KOPT-K1 (cell line): Measurements from ENCODE around the gene TFF2.

Experiments used
- H3K27ac ChIP-seq: fragments of 200-600 bp; sonication (generic); 2 replicates; pipeline ENCODE4 v1.5.1; 2016; ENCODE audit warnings: antibody characterized with exemption, mild to moderate bottlenecking, low read depth, low read length; ENCODE audit not compliant: poor library complexity, severe bottlenecking
- H3K36me3 ChIP-seq: fragments of 200-600 bp; sonication (generic); 2 replicates; pipeline ENCODE4 v1.5.1; 2017; ENCODE audit warnings: antibody characterized with exemption, mild to moderate bottlenecking, low read length, moderate library complexity; ENCODE audit not compliant: insufficient read depth
- H3K9me3 ChIP-seq: fragments of 200-600 bp; sonication (generic); 2 replicates; pipeline ENCODE4 v1.5.1; 2017; ENCODE audit warnings: antibody characterized with exemption, low read length, mild to moderate bottlenecking; ENCODE audit not compliant: insufficient read depth, poor library complexity, severe bottlenecking

The TFF2 gene

DNA sequence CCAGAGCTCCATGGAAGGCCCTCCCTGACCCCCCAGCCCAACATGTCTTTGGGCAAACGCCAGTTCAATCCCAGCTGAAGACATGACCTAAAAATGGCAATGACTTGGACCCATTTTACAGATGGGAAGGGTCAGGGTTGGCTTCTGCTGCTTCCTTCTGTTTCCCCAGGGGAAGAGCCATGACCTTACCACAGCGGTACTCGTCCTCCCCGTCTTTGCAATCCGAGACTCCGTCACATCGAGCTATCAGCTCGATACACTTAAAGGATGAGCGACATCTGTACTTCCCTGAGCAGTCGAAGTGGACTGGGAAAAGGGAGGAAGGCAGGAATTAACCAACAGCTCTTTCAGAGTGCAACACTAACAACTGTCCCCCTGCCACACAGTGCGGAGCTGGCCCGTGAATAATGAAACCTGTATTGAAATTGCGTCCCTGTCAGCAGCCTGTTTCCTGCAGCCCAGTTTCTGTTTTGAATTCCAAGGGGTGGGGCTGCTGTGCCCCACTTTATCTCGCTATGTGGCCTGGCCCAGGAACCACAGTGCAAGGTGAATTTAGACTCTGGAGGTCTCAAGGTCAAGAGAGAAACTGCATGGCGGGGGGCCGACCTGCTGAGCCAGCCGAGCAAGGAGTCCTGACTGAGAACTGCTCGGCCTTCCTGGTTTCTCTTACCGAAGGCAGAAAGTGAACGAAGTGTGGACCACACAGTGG, 38.1 kb upstream of the TFF2 start:
- Histone ChIP-seq H3K9me3 (no peaks in the 10 kb centered on the region), H3K27ac (peak overlapping the region; percentile 51), H3K36me3 (no peaks in the 10 kb centered on the region)

DNA sequence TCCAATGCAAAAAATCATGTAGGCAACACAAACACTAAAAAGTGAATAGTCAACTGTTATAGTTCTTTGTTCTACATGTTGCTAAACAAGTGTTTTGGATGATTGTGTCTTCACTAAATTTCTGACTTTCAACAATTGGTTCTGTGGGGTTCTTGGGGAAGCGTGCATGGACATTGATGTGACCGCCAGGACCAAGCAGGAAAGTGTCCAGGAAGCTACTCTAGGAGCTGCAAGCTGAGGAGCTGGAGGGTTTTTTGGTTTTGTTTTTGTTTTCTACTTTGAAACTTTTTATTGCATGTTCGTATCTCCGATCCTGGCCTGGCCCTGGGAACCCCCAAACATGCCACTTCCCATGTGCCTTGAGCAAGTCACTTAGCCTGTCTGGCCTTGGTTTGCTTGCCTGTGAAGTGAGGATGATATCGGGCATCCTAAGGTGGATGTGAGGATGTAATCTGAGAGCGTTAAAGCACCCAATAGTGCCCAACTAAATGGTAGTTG, 37.1 kb upstream of the TFF2 start:
- Histone ChIP-seq H3K9me3 (no peaks in the 10 kb centered on the region), H3K36me3 (no peaks in the 10 kb centered on the region), H3K27ac (no peak overlapping the region)

DNA sequence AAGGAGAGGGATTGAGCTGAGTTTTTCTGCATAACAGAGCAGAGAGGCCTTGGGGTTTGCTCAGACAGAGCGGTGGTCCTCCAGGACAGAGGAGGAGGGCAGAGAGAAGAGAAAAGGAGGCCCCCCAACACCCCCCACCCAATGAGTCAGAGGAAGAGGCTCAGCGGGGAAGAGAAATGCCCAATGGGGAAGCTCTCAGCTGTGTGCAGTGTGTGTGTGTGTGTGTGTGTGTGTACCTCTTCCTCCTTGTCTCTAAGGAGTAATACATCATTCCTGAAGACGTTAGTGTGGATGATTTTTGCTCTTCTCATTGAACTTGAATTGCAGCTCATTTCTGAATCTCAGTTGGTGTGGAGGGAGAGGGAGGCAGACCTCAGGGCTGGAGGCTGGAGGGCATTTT, 36.4 kb upstream of the TFF2 start:
- Histone ChIP-seq H3K36me3 (no peaks in the 10 kb centered on the region), H3K27ac (peak overlapping the region; percentile 35), H3K9me3 (peaks cover 3% of the 10 kb centered on the region)

DNA sequence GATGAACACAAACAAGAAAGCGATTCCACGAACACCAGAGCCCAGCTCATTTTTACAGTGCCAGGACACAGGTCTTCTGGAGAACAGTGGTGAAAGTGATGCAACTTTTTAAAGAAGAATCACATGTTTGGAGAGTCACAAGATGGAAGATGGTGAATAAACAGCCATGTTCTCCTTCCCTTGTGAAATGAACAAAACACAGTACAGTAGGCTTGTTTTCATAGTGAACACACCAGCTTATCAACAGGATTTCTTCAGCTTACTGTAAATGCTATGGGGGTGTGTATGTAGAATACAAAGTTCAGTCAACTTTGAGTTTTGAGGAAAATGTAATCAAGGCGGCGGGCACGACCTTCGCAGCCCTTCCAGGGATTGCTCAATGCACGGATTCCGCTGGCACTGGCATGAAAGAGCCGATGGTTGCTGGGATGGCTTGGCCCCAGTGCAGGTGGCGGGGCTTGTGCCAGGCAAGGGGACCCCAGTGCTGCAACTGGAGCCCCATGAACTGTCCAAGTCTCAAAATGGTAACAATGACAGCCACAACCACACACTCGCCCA, 35.3 kb upstream of the TFF2 start:
- H3K27ac ChIP-seq: no peak overlapping the region
- H3K9me3 ChIP-seq: peaks cover 11% of the 10 kb centered on the region
- H3K36me3 ChIP-seq: no peaks in the 10 kb centered on the region

DNA sequence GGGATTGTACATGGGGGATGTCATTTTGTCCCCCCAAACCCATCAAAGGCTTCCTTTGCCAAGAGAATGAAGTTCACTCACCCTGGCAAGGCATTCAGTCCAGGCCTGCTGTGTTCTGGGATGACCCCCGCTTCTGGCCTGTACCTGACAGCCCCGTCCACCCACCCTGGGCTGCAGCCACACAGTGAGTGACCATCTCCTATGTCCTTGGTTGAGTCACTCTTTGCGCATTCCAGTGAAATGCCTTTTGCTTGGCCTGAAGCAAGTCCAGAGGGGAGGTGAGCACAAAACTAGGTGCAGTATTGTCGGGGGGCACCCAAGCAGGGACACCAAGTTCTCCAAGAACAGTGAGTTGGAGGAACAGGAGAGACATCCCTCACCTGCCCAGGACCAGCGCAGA, 34.8 kb upstream of the TFF2 start:
- H3K9me3 ChIP-seq: peaks cover 11% of the 10 kb centered on the region
- H3K36me3 ChIP-seq: no peaks in the 10 kb centered on the region
- H3K27ac ChIP-seq: no peak overlapping the region

DNA sequence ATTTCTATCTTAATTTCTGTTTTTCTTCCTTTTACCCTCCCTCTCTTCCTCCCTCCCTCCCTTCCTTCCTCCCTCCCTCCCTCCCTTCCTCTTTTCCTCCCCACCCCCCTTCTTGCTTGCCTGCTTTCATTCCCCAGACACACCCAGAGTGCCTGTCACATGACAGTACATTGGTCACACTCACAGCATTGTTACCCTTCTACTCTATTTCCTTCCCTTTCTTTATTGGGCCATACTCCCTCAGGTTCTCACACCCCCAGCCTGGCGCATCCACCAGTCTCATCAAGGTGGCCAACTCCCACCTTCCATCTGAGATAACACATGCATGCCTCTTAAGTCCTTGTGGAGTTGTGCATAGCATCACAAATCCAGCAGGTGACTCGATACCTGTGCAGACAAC, 34.2 kb upstream of the TFF2 start:
- Histone ChIP-seq H3K27ac (no peak overlapping the region), H3K36me3 (no peaks in the 10 kb centered on the region)

DNA sequence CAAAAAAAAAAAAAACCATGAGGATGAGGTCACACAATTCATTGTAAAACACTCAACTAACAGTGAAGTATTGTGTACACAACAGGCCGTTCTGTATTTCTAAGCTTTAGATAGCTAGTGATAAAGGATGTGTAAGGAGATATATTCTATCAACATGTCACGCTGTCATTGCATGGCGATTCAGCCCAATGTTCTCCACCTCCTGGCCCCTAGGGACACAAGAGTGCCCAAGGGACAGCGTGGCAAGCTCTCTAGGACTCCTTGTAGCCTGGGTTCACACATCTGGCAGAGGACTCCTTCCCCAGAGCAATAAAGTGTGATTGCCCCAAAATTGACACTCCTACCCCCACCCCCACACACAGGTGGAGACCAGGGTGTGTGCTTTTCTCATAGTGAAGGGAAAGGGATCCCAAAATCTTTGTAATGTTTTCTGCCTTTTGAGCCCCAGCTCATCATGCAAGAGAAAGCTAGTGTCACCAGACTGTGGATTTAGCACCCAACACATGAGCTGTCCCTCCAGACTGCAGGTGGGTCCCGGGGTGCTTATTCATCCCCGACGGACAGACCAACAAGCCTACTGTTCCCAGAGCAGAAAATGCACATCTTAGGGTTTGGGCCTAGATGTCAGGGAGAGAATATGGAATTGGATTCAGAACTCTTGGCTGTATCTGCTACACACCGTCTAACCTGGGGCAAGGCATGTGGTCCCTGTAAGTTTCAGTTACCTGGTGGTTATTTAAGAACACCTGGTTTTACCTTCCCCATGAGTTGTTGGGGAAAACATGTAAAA, 33.6 kb upstream of the TFF2 start:
- Histone ChIP-seq H3K9me3 (peaks cover 11% of the 10 kb centered on the region), H3K36me3 (no peaks in the 10 kb centered on the region), H3K27ac (peak overlapping the region; percentile 27)

More for the DNA sequence above, 34.2 kb upstream of the TFF2 start:
- peaks cover 11% of the 10 kb centered on the region for H3K9me3 ChIP-seq

DNA sequence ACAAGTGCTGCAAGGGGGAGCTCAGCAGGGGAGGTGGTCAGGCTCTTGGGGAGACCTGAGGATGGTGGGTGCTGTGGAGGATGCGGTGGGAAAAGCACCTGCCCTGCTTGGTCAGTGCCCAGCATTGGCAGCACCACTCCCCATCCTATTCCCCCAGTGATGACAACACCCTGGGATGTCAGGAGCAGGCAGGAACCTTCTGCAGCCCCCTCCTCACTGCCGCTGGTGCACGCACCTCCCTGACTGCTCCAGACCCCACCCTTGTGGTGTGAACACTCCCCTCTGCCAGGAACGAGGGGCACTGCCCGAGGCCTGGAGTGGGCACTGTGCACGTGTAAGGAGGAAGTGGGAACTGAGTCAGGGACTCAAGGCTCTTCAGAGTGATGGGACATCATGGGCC, 32.5 kb upstream of the TFF2 start:
- H3K9me3 ChIP-seq: peaks cover 11% of the 10 kb centered on the region
- H3K27ac ChIP-seq: no peak overlapping the region
- no peaks in the 10 kb centered on the region for H3K36me3 ChIP-seq

DNA sequence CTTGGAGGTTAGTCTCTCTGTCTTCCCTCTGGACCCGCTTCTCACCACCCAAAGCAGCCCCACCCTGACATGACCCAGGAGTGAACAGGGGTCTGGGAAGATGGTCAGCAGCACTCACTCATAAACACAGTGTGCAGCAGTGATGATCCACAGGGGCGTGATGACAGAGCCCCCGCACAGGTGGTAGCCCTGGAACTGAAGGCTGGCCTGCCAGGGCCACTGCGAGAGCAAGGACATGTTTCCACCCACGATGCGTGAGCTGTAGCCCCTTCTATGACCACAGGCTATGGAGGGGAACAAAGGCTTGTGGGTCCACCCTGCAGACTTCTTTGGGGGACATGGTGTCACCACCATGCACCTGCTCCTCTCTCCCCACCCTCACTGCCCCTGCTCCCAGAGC, 32.1 kb upstream of the TFF2 start:
- no peak overlapping the region for H3K27ac ChIP-seq
- peaks cover 11% of the 10 kb centered on the region for H3K9me3 ChIP-seq
- no peaks in the 10 kb centered on the region for H3K36me3 ChIP-seq

DNA sequence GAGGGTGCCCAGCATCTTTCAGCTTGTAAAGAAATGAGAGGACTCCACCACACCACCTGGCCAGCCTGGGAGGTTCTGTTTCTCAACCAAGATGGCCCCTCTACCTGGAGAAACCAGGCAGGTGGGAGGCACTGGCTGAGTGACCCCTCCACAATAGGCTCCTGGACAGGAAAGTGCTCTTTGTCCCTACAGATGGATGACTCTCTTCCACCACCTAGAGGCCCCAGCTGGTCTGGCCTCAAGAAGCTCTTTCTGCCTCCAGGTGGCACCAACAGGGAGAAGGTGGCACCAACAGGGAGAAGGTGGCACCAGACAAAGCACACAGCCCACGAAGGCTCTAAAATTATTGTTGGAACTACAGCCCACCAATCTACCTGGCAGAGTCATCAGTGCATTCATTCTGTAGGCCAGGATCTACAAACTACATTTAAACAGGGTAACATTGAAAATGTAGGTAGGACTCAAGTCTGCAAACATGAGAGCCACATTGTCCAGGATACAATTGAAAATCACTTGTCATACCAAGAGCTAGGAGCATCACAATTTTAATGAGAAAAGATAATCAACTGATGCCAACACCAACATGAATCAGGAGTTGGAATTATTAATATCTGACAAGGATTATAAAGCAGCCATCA, 30.7 kb upstream of the TFF2 start:
- H3K36me3 ChIP-seq: no peaks in the 10 kb centered on the region
- peaks cover 11% of the 10 kb centered on the region for H3K9me3 ChIP-seq
- no peak overlapping the region for H3K27ac ChIP-seq

DNA sequence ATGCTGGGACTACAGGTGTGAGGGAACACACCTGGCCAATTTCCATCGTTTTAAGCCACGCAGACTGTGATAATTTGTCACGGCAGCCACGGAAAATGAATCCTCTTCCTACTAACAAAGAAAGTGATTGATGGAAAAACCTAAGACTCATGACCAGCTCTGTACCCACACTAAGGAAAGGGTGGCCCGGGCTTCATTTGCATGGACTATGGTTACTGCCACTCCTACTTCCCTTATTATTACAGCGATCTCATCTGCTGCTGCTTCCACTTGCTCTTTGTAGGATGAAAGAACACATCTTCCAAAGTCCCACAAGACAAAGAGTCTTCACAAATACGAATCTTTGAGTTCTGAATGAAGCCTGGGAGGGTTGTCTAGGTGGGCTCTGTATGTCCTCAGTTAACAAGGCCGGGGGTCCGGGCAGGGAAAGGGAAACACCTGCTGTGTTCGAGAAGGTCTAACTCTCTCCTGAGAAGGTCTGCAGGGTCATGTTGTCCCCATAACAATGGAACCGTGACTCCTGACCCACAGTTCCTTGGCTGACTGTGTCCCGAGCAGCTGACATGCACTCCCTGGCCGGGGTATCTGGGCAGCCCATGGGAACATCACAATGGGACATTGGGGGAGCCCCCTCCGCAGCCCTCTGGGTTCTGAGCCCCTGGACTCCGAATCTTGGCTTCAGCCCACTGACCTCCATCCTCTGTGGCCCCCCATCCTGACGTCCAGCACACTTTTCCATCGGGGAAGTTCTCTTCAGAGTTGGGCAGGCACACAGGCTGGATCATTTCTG, 28.8 kb upstream of the TFF2 start:
- Histone ChIP-seq H3K36me3 (no peaks in the 10 kb centered on the region), H3K27ac (no peak overlapping the region), H3K9me3 (peaks cover 11% of the 10 kb centered on the region)

DNA sequence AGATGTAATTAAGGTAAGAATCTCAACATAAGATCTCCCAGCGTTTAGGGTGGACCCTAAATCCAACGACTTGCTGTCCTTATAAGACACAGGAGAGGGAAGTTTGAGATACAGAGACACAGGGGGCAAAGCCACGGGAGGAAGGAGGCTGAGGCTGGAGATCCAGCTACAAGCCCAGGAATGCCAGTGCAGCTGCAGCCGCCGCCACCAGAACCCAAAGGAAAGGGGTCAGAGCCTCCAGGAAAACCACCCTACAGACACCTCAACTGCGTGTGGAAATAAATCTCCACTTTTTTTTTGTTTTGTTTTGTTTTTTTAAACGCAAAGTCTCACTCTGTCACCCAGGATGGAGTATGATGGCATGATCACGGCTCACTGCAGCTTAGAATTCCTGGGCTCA, 27.6 kb upstream of the TFF2 start:
- no peak overlapping the region for H3K27ac ChIP-seq
- H3K9me3 ChIP-seq: peaks cover 11% of the 10 kb centered on the region
- H3K36me3 ChIP-seq: no peaks in the 10 kb centered on the region

DNA sequence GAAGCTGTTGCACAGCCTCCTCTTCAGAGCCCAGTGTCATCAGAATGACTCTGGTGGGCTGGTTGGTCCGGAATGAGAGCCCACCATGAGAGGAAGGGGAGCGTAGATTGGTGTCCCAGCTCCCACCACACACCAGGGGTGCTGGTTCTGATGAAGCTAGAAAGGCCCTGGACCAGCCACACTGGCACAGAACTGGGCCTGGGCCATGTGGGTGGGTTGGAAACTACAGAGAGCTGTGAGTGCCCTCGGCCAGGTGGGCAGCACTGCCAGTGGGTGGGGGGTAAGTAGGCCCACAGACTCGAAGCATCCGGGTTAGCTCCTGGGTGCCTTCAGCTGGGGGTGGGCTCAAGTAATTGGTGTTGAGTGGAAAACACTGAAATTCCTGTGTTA, 27.2 kb upstream of the TFF2 start:
- Histone ChIP-seq H3K36me3 (no peaks in the 10 kb centered on the region), H3K27ac (no peak overlapping the region), H3K9me3 (peaks cover 11% of the 10 kb centered on the region)

DNA sequence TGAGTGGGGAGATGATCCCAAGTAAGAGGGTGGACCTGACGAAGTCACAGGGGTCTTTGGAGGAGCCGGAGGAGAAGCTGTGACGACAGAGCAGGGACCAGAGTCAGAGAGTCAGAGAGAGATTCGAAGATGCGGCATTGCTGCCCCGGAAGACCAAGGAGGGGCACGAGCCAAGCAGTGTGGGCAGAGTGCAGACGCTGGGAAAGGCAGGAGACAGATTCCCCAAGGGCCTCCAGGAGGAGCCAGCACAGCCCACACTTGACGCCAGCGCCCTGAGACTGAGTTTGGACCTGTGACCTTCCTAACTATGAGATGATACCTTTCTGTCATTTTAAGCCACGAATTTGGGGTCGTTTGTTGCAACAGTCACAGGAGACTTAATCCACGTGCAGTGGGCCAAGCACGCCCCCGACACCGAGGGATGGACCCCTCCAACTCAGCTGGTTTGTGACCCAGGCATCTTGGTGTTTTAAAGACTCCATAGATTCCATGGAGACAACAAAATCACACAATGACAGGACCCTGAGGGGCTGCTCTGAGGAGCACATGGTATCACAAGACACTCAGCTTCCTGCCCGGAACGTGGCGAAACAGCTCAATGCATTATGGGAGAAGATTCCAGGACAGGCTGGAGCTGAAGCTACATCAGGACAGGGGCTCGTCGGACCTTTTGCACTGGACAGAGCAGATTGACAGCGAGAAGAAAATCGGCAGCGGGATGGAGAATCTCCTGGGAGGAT, 26.6 kb upstream of the TFF2 start:
- peaks cover 10% of the 10 kb centered on the region for H3K9me3 ChIP-seq

More for the DNA sequence above, 26.6 kb upstream of the TFF2 start:
- H3K27ac ChIP-seq: no peak overlapping the region
- no peaks in the 10 kb centered on the region for H3K36me3 ChIP-seq
